Stimulated activated naive CD8-positive, alpha-beta T cell treated with anti-CD3 and anti-CD28 coated beads, Interleukin-15, amount 100 ng/mL, for 72 hours (primary cell): ENCODE measurements around the gene TAF1B.

Experiments
- ATAC-seq: fragments of 150-1000 bp; cut with Tn5 transposase; 2 replicates; pipeline ENCODE4 v1.10.0; 2021; ENCODE audit warnings: mild to moderate bottlenecking, moderate library complexity
- DNase-seq, 2 donors: peaks; one replicate each; pipeline ENCODE4 v3.0.0; 2021 to 2022
- H3K27ac Mint-ChIP-seq, 2 donors: one replicate each; pipeline ENCODE4 v1.8.0; 2022; ENCODE audit warnings: mild to moderate bottlenecking in 2 of 2, mixed read lengths in 2 of 2, moderate library complexity in 2 of 2
- H3K27me3 Mint-ChIP-seq: one replicate; pipeline ENCODE4 v1.8.0; 2022; ENCODE audit warnings: mixed read lengths
- H3K4me1 Mint-ChIP-seq: one replicate; pipeline ENCODE4 v1.8.0; 2022; ENCODE audit warnings: mild to moderate bottlenecking, mixed read lengths
- H3K4me3 Mint-ChIP-seq, 2 donors: one replicate each; pipeline ENCODE4 v1.8.0; 2022; ENCODE audit warnings: mild to moderate bottlenecking in 2 of 2, mixed read lengths in 2 of 2, moderate library complexity in 1 of 2
- H3K9me3 Mint-ChIP-seq, 2 donors: one replicate each; pipeline ENCODE4 v1.8.0; 2022; ENCODE audit warnings: mixed read lengths in 2 of 2

Gene TAF1B

DNA sequence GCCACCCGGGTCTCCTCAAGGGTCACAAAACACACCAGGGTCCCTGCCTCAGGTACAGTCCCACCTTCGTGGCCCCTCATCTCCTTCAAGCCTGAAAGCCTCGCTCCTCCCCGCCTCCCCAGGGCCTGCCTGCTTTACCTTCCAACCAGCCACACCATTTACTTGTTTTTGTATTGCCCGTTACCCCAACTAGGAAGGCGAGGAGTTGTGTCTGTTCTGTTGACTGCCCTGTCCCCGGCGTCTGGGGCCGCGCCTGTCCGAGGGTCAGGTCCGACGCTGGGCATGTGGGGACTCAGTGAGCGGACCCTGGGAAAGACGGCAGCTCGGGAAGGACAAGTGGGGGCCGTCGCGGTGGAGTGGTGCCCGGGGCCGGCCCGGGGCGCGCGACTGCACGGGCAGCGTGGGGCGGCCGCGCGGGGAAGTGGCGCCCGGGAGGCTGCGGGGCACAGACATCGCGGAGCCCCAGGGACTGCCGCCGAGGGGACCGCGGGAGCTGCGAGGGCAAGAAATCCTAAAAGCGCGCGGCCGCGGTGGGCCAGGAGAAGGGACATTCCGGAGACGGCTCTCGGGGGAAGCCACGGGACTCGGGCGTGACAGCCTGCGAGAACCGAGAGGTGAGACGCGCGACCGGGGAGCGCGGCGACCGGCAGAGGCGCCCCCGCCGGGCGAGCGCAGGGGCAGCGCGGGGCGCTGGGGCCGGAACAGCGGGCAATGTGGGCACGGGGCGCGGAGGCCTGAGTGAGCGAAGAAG is 107.4 kb downstream of the TAF1B start:
- H3K4me1 Mint-ChIP-seq, result peaks cover 6% of the 10 kb centered on the region
- DNase-seq, result peak; percentile 60
- H3K9me3 Mint-ChIP-seq, result no peaks in the 10 kb centered on the region
- H3K27ac Mint-ChIP-seq, result peak overlapping the region in 1 of 2 donors; percentile 43
- peak; percentile 71 for ATAC-seq
- H3K4me3 Mint-ChIP-seq, result peak overlapping the region; percentile 85 to 86
- H3K27me3 Mint-ChIP-seq, result peaks cover 74% of the 10 kb centered on the region

DNA sequence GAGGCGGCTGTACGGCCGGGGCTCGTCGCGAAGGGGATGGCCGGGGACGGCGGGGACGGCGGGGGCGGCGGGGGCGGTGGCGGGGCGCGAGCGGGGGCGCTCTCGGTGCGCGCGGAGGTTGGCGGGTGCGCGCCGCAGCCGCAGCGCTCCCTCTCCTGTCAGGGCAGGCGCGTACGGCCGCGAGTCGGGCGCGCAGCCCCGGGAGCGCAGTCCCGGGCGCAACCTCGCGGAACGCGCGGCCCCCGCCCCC is 107.9 kb downstream of the TAF1B start:
- peaks cover 6% of the 10 kb centered on the region for H3K4me1 Mint-ChIP-seq
- DNase-seq (no peak), ATAC-seq (no peak)
- H3K27me3 Mint-ChIP-seq, result peaks cover 69% of the 10 kb centered on the region
- H3K4me3 Mint-ChIP-seq, result peak overlapping the region; percentile 85 to 90
- H3K9me3 Mint-ChIP-seq, result no peaks in the 10 kb centered on the region
- no peak overlapping the region for H3K27ac Mint-ChIP-seq

DNA sequence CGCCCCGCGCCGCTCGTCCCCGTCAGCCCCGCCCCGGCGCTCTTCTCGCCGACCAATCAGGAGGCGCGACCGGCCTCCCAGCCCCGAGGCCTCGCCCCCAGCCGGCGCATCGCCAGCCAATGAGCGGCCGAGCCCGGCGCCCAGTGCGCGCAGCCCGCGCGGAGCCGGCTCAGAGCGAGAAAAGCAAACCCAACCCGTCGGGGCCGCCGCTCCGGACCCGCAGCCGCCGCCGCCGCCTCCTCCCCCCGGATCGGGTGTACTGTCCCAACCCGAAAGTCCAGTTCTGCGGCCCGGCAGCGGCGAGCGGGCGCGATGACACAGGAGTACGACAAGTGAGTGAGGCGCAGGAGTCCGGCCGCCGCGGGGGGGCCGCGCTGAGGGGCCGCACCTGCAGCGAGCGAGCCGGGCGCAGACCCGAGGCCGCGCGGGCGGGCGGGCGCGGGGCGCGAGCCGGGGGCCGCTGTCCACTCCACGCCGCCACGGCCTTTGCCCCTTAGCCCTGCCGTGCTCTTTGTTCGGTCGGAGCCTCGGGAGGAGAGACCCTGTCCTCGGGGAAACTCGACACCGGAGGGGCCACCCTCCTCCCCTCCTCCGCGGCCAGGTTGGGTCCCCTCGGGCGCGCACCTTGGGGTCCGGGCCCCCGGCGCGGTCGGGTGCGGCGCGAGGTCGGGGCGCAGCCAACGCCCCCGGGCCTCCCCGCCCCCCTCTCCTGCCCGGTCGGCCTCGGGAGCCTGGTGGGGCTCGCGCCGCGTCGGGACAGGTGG is 108.4 kb downstream of the TAF1B start, which contains the start of gene GRHL1:
GRHL1 (plus strand) TSS at position 172 of the 764 bp plus-strand sequence; CDS start at position 313, 141 bp downstream.
- ATAC-seq (peak; percentile 95), DNase-seq (peak; percentile 89 to 92)
- H3K9me3 Mint-ChIP-seq, result no peaks in the 10 kb centered on the region
- H3K27me3 Mint-ChIP-seq, result peaks cover 64% of the 10 kb centered on the region
- peak within 1 kb of the TSS in 1 of 2 donors; percentile 43 for H3K27ac Mint-ChIP-seq
- H3K4me1 Mint-ChIP-seq, result peaks cover 6% of the 10 kb centered on the region
- peak within 1 kb of the TSS; percentile 85 to 90 for H3K4me3 Mint-ChIP-seq

DNA sequence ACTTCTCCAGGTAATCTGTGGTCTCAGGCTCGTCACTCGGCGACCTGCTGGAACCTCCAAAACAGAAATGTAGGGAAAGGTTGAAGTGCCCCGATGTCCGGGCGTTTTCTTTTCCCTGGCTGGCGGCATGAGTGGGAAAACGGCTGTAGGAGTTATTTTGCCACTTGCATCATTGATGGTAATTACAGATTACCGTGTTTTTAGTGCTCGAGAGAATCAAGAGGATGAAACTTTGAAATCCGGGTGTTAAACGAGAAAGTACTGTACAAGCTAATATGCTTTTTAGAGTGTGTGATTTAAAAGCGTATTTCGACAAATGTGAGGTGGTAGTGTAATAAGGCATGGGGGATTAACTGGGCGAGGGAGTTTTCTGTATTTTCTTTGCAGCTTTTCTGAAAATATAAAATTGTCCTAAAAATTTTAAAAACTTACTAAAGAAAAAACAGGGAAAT is 109.0 kb downstream of the TAF1B start:
- no peak for ATAC-seq
- H3K4me1 Mint-ChIP-seq, result peaks cover 6% of the 10 kb centered on the region
- no peaks in the 10 kb centered on the region for H3K9me3 Mint-ChIP-seq
- H3K27ac Mint-ChIP-seq, result no peak overlapping the region
- no peak for DNase-seq
- H3K4me3 Mint-ChIP-seq, result peak overlapping the region; percentile 72 to 74
- H3K27me3 Mint-ChIP-seq, result peaks cover 58% of the 10 kb centered on the region

DNA sequence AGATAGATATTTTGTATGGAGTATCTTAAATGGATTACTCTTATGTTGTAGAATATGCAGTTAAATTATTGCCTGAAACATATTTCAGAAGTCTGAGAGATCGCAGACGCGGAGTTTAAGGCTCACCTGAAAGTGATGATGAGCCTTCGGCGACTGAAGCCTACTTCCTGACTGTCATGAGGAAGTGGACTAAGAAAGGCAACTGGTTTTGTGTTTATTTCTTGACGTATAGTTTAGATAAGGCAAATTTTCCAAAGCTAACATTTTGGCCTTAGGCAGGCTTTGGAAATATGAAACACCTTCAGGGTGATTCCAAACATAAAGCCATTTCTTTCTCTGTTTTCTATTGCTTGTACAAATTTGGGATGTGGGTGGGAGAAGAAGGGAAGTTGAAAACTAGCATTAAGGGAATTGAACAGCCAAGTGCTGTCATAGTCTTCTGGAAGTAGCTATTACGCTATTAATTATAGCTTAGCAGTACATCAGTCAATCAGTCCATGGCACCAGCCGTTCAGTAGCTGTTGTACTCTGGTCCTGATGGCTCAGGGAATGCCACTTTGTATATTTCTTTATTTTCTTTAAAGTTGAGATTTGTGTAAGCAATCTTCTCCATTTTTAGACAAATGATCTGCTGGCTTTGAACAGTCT is 109.7 kb downstream of the TAF1B start:
- H3K27ac Mint-ChIP-seq, result no peak overlapping the region
- no peaks in the 10 kb centered on the region for H3K9me3 Mint-ChIP-seq
- DNase-seq (no peak), ATAC-seq (no peak)
- H3K4me1 Mint-ChIP-seq, result peaks cover 6% of the 10 kb centered on the region
- peak overlapping the region; percentile 11 to 72 for H3K4me3 Mint-ChIP-seq
- H3K27me3 Mint-ChIP-seq, result peaks cover 58% of the 10 kb centered on the region

DNA sequence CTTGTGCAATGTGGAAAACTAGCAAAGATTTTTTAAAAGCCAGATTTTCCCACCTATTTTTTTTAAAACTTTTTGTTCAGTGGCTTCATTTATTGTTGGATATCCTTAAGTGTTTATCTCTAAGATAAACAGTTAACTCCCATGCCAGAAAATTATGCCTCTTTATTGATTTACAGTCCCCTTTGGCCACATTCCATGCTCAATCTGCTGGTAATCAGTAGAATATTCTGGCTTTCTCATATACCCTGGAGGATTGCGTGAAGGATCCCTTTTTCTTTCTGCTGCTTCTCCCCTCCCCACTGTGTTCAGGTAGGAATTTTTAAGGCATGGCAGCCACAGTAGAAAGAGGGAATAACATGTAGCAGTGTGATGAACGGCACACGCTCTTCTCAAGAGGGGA is 110.9 kb downstream of the TAF1B start:
- no peak overlapping the region for H3K27ac Mint-ChIP-seq
- peaks cover 6% of the 10 kb centered on the region for H3K4me1 Mint-ChIP-seq
- no peak for DNase-seq
- H3K4me3 Mint-ChIP-seq, result no peak overlapping the region
- H3K9me3 Mint-ChIP-seq, result no peaks in the 10 kb centered on the region
- peaks cover 48% of the 10 kb centered on the region for H3K27me3 Mint-ChIP-seq
- no peak for ATAC-seq

DNA sequence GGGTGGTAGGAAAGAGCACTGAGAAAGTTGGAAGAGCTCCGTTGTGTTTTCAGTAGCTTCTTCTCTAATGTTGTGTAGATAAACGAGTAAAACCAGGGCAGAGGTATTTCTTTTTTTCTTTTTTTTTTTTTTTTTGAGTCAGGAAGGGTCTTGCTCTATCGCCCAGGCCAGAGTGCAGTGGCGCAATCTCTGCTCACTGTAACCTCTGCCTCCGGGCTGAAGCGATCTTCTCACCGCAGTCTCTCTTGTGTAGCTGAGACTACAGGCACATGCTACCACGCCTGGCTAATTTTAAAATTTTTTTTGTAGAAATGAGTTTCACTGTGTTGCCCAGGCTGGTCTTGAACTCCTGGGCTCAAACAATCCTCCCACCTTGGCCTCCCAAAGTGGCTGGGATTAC is 114.8 kb downstream of the TAF1B start:
- peaks cover 20% of the 10 kb centered on the region for H3K27me3 Mint-ChIP-seq
- no peak overlapping the region for H3K4me3 Mint-ChIP-seq
- no peak overlapping the region for H3K27ac Mint-ChIP-seq

DNA sequence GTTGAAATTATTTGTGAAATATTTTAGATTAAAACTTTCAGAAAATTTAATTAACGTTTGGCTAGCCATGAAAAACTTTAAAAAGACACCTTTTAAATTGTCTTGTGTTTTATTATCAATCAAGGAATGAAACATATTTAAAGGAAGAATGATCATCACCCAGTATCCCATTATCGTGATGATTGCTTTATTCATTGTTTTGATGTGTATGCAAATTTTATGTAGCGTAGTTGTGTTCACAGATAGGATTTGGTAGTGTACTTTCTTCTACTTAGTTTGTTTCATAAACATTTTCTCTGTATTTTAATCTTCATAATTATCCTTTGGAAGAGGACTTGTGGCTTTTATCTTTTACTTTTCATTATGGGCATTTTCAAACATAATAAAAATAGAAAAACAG is 116.0 kb downstream of the TAF1B start:
- H3K9me3 Mint-ChIP-seq, result no peaks in the 10 kb centered on the region
- DNase-seq (no peak), ATAC-seq (no peak)
- H3K27me3 Mint-ChIP-seq, result peaks cover 8% of the 10 kb centered on the region
- no peak overlapping the region for H3K27ac Mint-ChIP-seq
- no peaks in the 10 kb centered on the region for H3K4me1 Mint-ChIP-seq
- no peak overlapping the region for H3K4me3 Mint-ChIP-seq

More for the DNA sequence above, 114.8 kb downstream of the TAF1B start:
- no peaks in the 10 kb centered on the region for H3K9me3 Mint-ChIP-seq
- DNase-seq (no peak), ATAC-seq (no peak)
- no peaks in the 10 kb centered on the region for H3K4me1 Mint-ChIP-seq

DNA sequence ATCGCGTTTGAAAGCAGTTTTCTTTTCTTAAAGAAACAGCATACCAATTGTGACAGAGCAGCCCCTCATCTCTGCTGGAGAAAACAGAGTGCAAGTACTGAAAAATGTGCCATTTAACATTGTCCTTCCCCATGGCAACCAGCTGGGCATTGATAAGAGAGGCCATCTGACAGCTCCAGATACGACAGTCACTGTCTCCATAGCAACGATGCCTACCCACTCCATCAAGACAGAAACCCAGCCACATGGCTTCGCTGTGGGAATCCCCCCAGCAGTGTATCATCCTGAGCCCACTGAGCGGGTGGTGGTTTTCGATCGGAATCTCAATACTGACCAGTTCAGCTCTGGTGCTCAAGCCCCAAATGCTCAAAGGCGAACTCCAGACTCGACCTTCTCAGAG is 117.7 kb downstream of the TAF1B start:
- Mint-ChIP-seq H3K4me3 (no peak overlapping the region), H3K27me3 (no peaks in the 10 kb centered on the region), H3K9me3 (no peaks in the 10 kb centered on the region), H3K4me1 (peaks cover 13% of the 10 kb centered on the region), H3K27ac (no peak overlapping the region)
- no peak for ATAC-seq
- DNase-seq, result no peak

DNA sequence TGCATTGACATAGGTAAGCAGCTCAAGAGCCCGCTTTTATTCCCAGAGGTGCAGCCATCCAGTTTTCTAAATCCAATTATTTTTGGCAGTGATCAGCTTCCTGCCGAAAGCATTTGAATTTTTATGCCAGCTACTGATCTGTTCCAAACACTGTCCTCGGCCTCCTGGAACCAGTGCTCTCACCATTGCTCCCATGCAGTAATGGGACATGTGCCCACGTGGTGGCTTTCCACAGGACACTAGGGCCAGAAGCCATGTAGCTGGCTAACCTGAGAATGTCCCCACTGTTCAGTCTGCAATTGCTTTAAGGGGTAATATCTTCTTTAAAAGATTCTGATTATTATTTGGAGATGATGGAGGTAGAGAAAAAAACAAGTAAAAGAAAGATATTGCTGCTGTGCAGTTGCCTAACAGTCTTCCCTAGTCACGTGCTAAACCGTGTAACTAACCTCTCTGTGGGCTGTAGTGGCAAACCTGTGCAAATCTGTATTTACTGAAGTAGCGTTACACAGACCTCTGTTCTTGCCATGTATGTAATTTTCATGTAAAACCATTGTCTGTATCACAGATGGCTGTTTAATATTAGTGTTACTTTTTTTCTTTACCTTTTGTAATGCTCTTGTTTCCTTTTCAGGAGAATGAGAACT is 121.2 kb downstream of the TAF1B start:
- Mint-ChIP-seq H3K27me3 (no peaks in the 10 kb centered on the region), H3K9me3 (no peaks in the 10 kb centered on the region), H3K4me3 (no peak overlapping the region), H3K27ac (no peak overlapping the region), H3K4me1 (peaks cover 20% of the 10 kb centered on the region)
- no peak for DNase-seq
- no peak for ATAC-seq

DNA sequence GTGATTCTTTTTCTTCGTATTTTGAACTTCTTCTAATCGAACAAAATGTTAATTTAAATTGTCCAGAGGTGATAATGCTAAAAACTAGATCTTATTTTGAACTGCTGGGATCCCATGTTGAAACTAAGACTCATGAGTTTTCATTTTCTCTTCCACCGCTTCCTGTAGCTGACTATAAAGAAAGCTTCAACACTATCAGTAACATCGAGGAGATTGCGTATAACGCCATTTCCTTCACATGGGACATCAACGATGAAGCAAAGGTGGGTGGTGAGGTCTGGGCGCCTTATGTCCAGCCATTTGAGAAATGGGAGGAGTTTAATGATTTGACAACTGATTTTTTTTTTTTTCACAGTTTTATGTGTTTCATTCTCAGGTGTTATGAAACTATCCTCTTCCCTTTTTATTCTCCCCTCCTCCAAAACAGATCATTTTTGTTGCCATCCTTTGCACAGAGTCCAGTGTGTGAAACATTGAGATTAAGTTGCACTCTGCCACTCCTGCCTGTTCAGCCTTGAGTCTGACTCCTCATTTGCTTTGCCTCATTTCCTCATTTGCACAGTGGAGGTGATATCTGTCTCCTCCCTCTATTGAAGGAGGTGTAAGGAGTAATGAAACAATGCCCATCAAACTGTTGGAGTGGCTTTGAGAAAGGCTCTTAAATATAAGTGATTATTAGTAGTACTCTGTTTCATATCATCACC is 122.0 kb downstream of the TAF1B start:
- ATAC-seq, result no peak
- Mint-ChIP-seq H3K27ac (no peak overlapping the region), H3K4me1 (peaks cover 20% of the 10 kb centered on the region), H3K27me3 (no peaks in the 10 kb centered on the region), H3K4me3 (no peak overlapping the region), H3K9me3 (no peaks in the 10 kb centered on the region)
- DNase-seq, result no peak

DNA sequence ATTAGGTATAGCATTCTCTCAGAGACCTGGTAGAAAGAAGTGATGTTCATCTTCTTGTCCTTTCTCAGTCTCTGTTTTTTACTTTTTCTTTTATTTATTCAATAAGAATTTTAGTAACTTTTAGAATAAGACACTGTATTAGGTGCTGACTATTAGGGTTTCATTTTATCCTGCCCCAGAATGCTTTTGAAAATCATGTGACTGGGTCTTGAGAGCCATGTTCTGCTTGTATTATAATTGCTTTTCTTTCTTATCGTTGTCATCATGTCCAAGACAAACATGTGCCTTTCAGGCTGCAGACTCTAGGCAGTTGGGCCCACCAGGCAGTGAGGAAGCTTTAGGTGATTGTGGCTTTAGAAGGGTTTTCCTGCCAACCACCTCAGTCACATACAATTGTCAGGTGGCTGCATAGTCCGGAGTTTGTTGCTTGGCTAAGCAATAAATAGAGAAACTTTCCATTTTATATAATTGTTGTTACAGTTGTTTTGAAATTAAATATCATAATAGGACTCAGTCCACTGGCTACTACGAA is 123.3 kb downstream of the TAF1B start:
- Mint-ChIP-seq H3K27ac (no peak overlapping the region), H3K9me3 (no peaks in the 10 kb centered on the region), H3K4me1 (peaks cover 20% of the 10 kb centered on the region), H3K4me3 (no peak overlapping the region), H3K27me3 (no peaks in the 10 kb centered on the region)
- no peak for DNase-seq
- no peak for ATAC-seq

DNA sequence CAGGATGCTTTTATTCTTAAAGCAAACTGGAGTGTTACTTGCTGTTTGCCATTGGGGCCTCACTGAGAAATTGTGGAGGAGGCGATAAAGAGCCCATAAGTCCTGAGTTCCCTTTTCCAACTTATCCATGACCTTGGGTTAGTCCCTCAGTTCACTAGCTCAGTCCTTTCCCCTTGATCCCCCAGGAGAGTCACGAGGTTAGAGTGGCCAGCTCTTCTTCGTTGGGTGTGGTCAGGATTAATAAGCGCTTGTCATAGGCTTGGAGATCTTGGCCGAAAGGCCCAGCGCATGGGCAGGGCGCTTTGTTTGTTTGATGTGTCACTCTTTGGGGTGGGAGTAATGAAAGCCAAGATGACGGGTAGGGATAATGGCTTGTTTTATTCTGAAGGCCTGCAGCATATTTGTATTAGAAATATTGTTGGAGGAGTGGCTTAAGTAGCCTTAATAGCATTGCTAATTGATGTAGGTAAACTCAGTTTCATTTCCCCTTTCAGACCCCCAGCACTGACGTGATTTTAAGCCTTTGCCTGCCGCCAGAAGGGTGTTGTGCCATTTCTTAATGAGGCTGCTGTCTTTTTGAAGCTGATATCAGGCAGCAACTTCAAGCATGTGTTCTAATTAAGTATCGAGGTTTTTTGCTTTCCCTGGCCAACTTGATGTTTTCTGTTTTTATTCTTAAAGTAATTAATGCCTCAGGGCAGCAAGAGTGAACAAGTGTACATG is 123.9 kb downstream of the TAF1B start:
- Mint-ChIP-seq H3K9me3 (no peaks in the 10 kb centered on the region), H3K27ac (no peak overlapping the region), H3K4me3 (no peak overlapping the region), H3K4me1 (peaks cover 20% of the 10 kb centered on the region), H3K27me3 (no peaks in the 10 kb centered on the region)
- no peak for DNase-seq
- ATAC-seq, result no peak
